Measurements from ENCODE around the gene LAIR1. TPM values are rescaled to one million over a fixed set of nuclear protein-coding genes. Genes with fewer than 3 reads are reported as not detected.

LAIR1 gene
- total RNA-seq, 1 experiment from 2014 or later = not detected

GRCh38 chr19:54411033-54411432 is 46.3 kb upstream of the LAIR1 start:
- Mint-ChIP-seq H3K27me3 (ENCODE audit: insufficient read depth, unreplicated experiment) (peaks cover 8% of the 10 kb centered on the region), H3K4me1 (ENCODE audit: low read depth, unreplicated experiment) (no peaks in the 10 kb centered on the region), H3K27ac (ENCODE audit: unreplicated experiment) (no peak overlapping the region), H3K36me3 (ENCODE audit: insufficient read depth, unreplicated experiment) (peaks cover 12% of the 10 kb centered on the region), H3K9me3 (ENCODE audit: unreplicated experiment) (peaks cover 40% of the 10 kb centered on the region), H3K4me3 (ENCODE audit: unreplicated experiment) (no peak overlapping the region)
- H3K4me1 ChIP-seq = no peaks in the 10 kb centered on the region
- no peak for TF ChIP-seq CTCF (IDR thresholded peaks at IDR 0.05; ENCODE audit: insufficient read depth in 1 of 2, low read depth in 1 of 2, low read length in 1 of 2, severe bottlenecking in 1 of 2, unreplicated experiment in 1 of 2)
- ChIA-PET CTCF (no interaction called here), POLR2A (interaction anchor here (0.6 kb wide), 1 partner anchor 1226 kb away, joined by 3 read pairs; no protein-coding TSS in a partner anchor)
- H3K9me3 ChIP-seq = peaks cover 12% of the 10 kb centered on the region
- BruUV-seq (replicated peaks) = no TSS peak
- no peak overlapping the region for H3K4me3 ChIP-seq (ENCODE audit: low read depth, low read length)
- no peaks in the 10 kb centered on the region for H3K36me3 ChIP-seq (ENCODE audit: control insufficient read depth, insufficient read depth, low read length)
- no peak for DNase-seq
- no peaks in the 10 kb centered on the region for H3K27me3 ChIP-seq (replicated peaks; ENCODE audit: control insufficient read depth, insufficient read depth, low read length)
- intact Hi-C loops (cut with micrococcal nuclease; ENCODE audit: unreplicated experiment) = no loop called here

- no peak for TF ChIP-seq CTCF (IDR thresholded peaks at IDR 0.05; ENCODE audit: insufficient read depth in 1 of 2, low read depth in 1 of 2, low read length in 1 of 2, severe bottlenecking in 1 of 2, unreplicated experiment in 1 of 2)
- peaks cover 29% of the 10 kb centered on the region for H3K9me3 Mint-ChIP-seq (ENCODE audit: unreplicated experiment)
- peaks cover 16% of the 10 kb centered on the region for H3K27me3 Mint-ChIP-seq (ENCODE audit: insufficient read depth, unreplicated experiment)
- CTCF ChIA-PET = no interaction called here
- DNase-seq = no peak
- H3K4me3 Mint-ChIP-seq (ENCODE audit: unreplicated experiment) = no peak overlapping the region
- Histone ChIP-seq H3K9me3 (peaks cover 12% of the 10 kb centered on the region), H3K27me3 (replicated peaks; ENCODE audit: control insufficient read depth, insufficient read depth, low read length) (no peaks in the 10 kb centered on the region), H3K4me1 (no peaks in the 10 kb centered on the region), H3K36me3 (ENCODE audit: control insufficient read depth, insufficient read depth, low read length) (no peaks in the 10 kb centered on the region), H3K4me3 (ENCODE audit: low read depth, low read length) (no peak overlapping the region)
- peaks cover 12% of the 10 kb centered on the region for H3K36me3 Mint-ChIP-seq (ENCODE audit: insufficient read depth, unreplicated experiment)
- POLR2A ChIA-PET = no interaction called here
- H3K4me1 Mint-ChIP-seq (ENCODE audit: low read depth, unreplicated experiment) = no peaks in the 10 kb centered on the region
- H3K27ac Mint-ChIP-seq (ENCODE audit: unreplicated experiment) = no peak overlapping the region
- intact Hi-C loops (cut with micrococcal nuclease; ENCODE audit: unreplicated experiment) = no loop called here
- no TSS peak for BruUV-seq (replicated peaks)
These were observed 43.8 kb upstream of the LAIR1 start for GRCh38 chr19:54408456-54409026.

GRCh38 chr19:54407780-54408179 is 43.0 kb upstream of the LAIR1 start:
- TF ChIP-seq CTCF (IDR thresholded peaks at IDR 0.05; ENCODE audit: insufficient read depth in 1 of 2, low read depth in 1 of 2, low read length in 1 of 2, severe bottlenecking in 1 of 2, unreplicated experiment in 1 of 2) = no peak
- BruUV-seq (replicated peaks) = no TSS peak
- H3K4me1 Mint-ChIP-seq (ENCODE audit: low read depth, unreplicated experiment) = no peaks in the 10 kb centered on the region

More at GRCh38 chr19:54407780-54408179, 43.0 kb upstream of the LAIR1 start:
- Histone ChIP-seq H3K9me3 (peaks cover 12% of the 10 kb centered on the region), H3K36me3 (ENCODE audit: control insufficient read depth, insufficient read depth, low read length) (no peaks in the 10 kb centered on the region), H3K4me3 (ENCODE audit: low read depth, low read length) (no peak overlapping the region), H3K4me1 (no peaks in the 10 kb centered on the region), H3K27me3 (replicated peaks; ENCODE audit: control insufficient read depth, insufficient read depth, low read length) (no peaks in the 10 kb centered on the region)
- Mint-ChIP-seq H3K36me3 (ENCODE audit: insufficient read depth, unreplicated experiment) (peaks cover 12% of the 10 kb centered on the region), H3K27ac (ENCODE audit: unreplicated experiment) (no peak overlapping the region), H3K9me3 (ENCODE audit: unreplicated experiment) (peaks cover 23% of the 10 kb centered on the region), H3K4me3 (ENCODE audit: unreplicated experiment) (no peak overlapping the region), H3K27me3 (ENCODE audit: insufficient read depth, unreplicated experiment) (peaks cover 16% of the 10 kb centered on the region)
- ChIA-PET POLR2A (no interaction called here), CTCF (no interaction called here)
- no peak for DNase-seq
- intact Hi-C loops (cut with micrococcal nuclease; ENCODE audit: unreplicated experiment) = no loop called here
